ENCODE data around the gene KHDRBS2.
"Not testable (repeated sequence)": the region's sequence is repeated elsewhere in the genome, so short reads cannot be mapped to it uniquely, and the experiment has no call there.

The KHDRBS2 gene

GRCh38 chr6:61835237-61835636 lies 450.8 kb downstream of the KHDRBS2 start:
- no peak for DNase-seq

- DNase-seq: no peak
These were observed 452.8 kb downstream of the KHDRBS2 start for GRCh38 chr6:61833176-61833755.

GRCh38 chr6:61817716-61818115 lies 468.3 kb downstream of the KHDRBS2 start:
- DNase-seq: no peak

GRCh38 chr6:61810047-61810446 lies 476.0 kb downstream of the KHDRBS2 start:
- no peak for DNase-seq

GRCh38 chr6:61809004-61809595 lies 476.9 kb downstream of the KHDRBS2 start:
- no peak for DNase-seq

- no peak for DNase-seq
These were observed 498.0 kb downstream of the KHDRBS2 start for GRCh38 chr6:61787998-61788397.

GRCh38 chr6:61769446-61769845 lies 516.6 kb downstream of the KHDRBS2 start:
- DNase-seq: not testable (repeated sequence)

- DNase-seq: no peak
These were observed 530.3 kb downstream of the KHDRBS2 start for GRCh38 chr6:61755739-61756138.

- no peak for DNase-seq
These were observed 534.0 kb downstream of the KHDRBS2 start for GRCh38 chr6:61751986-61752385.

- no peak for DNase-seq
These were observed 540.0 kb downstream of the KHDRBS2 start for GRCh38 chr6:61745994-61746393.

GRCh38 chr6:61711849-61712248 lies 574.2 kb downstream of the KHDRBS2 start:
- no peak for DNase-seq

- no peak for DNase-seq
These were observed 597.9 kb downstream of the KHDRBS2 start for GRCh38 chr6:61688165-61688564.

GRCh38 chr6:61682562-61682961 lies 603.5 kb downstream of the KHDRBS2 start:
- DNase-seq: no peak

GRCh38 chr6:61679625-61680024 lies 606.4 kb downstream of the KHDRBS2 start:
- no peak for DNase-seq

GRCh38 chr6:61675734-61676133 lies 610.3 kb downstream of the KHDRBS2 start:
- DNase-seq: no peak

GRCh38 chr6:61649845-61650244 lies 636.2 kb downstream of the KHDRBS2 start:
- no peak for DNase-seq

- no peak for DNase-seq
These were observed 645.6 kb downstream of the KHDRBS2 start for GRCh38 chr6:61640463-61640862.
